SK-N-SH (cell line): ENCODE results near the gene AUP1.

Source experiments
- CHD2 ChIP-seq: fragments of 150-350 bp; IDR thresholded peaks from 2 replicates; pipeline ENCODE4 v1.6.1; 2018; ENCODE audit warnings: low read length; ENCODE audit not compliant: partially characterized antibody
- EZH2phosphoT487 ChIP-seq: fragments of 200-600 bp; sonication (generic); IDR thresholded peaks from 2 replicates; pipeline ENCODE4 v1.6.1; 2017; ENCODE audit warnings: low read depth, mixed run types, mild to moderate bottlenecking, antibody characterized with exemption, moderate library complexity, borderline replicate concordance
- NRF1 ChIP-seq: IDR thresholded peaks from 2 replicates; pipeline ENCODE4 v1.6.1; 2012; ENCODE audit warnings: low read depth, mild to moderate bottlenecking, low read length
- SMC3 ChIP-seq: IDR thresholded peaks from 2 replicates; pipeline ENCODE4 v1.6.1; 2012; ENCODE audit warnings: low read depth, low read length, improper control_type of control experiment
- TF ChIP-seq, protein P1 (sequence below): fragments of 200-600 bp; sonication (generic); IDR thresholded peaks from 2 replicates; pipeline ENCODE4 v1.6.1; 2017; ENCODE audit warnings: antibody characterized with exemption, mild to moderate bottlenecking, moderate library complexity
- TF ChIP-seq, protein P2 (sequence below): fragments of 150-350 bp; IDR thresholded peaks from 2 replicates; pipeline ENCODE4 v1.6.1; 2016; ENCODE audit warnings: mild to moderate bottlenecking, low read depth, low read length

DNA sequence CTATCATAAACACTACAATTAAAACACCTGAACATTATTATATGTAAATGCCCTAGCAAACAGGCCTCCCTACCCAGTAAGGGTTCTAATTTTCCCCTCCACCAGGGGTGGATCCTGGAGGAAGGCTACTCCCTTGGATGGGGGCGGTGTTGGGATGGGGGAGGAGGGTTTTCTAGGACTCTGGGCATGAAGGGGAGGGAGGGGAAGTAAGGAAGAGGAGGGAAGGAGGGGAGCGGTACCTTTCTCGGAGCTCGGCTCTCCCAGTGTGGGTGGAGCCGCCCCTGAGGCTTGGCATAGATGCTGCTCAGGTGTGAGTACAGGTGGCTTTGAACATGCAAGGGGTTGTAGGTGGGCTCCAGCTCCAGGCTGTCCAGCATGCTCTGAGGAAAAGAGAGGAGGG lies 30.4 kb upstream of the AUP1 start:
- TF ChIP-seq, protein P1, sequence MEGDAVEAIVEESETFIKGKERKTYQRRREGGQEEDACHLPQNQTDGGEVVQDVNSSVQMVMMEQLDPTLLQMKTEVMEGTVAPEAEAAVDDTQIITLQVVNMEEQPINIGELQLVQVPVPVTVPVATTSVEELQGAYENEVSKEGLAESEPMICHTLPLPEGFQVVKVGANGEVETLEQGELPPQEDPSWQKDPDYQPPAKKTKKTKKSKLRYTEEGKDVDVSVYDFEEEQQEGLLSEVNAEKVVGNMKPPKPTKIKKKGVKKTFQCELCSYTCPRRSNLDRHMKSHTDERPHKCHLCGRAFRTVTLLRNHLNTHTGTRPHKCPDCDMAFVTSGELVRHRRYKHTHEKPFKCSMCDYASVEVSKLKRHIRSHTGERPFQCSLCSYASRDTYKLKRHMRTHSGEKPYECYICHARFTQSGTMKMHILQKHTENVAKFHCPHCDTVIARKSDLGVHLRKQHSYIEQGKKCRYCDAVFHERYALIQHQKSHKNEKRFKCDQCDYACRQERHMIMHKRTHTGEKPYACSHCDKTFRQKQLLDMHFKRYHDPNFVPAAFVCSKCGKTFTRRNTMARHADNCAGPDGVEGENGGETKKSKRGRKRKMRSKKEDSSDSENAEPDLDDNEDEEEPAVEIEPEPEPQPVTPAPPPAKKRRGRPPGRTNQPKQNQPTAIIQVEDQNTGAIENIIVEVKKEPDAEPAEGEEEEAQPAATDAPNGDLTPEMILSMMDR = no peak
- TF ChIP-seq CHD2 (no peak), SMC3 (no peak), EZH2phosphoT487 (no peak), NRF1 (no peak)
- TF ChIP-seq, protein P2, sequence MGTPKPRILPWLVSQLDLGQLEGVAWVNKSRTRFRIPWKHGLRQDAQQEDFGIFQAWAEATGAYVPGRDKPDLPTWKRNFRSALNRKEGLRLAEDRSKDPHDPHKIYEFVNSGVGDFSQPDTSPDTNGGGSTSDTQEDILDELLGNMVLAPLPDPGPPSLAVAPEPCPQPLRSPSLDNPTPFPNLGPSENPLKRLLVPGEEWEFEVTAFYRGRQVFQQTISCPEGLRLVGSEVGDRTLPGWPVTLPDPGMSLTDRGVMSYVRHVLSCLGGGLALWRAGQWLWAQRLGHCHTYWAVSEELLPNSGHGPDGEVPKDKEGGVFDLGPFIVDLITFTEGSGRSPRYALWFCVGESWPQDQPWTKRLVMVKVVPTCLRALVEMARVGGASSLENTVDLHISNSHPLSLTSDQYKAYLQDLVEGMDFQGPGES = no peak
